ENCODE data around the gene SLC16A10.
"Not testable (repeated sequence)": the region's sequence is repeated elsewhere in the genome, so short reads cannot be mapped to it uniquely, and the experiment has no call there.

The SLC16A10 gene

DNA sequence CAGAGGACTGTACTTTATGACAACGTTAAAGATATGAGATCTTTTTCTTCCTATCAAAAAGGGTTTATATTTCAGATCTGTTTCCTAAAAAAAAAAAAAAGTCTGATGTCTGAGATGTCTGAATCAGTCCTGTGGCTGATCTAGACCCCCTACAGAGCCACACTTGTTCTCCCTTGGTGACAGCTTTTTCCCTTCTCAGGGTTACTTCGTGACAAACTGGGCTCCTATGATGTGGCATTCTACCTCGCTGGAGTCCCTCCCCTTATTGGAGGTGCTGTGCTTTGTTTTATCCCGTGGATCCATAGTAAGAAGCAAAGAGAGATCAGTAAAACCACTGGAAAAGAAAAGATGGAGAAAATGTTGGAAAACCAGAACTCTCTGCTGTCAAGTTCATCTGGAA lies 134.5 kb downstream of the SLC16A10 start:
- no peak for DNase-seq

- DNase-seq = no peak
Measured at GRCh38 chr6:111222341-111222740, 135.0 kb downstream of the SLC16A10 start.

GRCh38 chr6:111228094-111228493 lies 140.8 kb downstream of the SLC16A10 start:
- no peak for DNase-seq

DNA sequence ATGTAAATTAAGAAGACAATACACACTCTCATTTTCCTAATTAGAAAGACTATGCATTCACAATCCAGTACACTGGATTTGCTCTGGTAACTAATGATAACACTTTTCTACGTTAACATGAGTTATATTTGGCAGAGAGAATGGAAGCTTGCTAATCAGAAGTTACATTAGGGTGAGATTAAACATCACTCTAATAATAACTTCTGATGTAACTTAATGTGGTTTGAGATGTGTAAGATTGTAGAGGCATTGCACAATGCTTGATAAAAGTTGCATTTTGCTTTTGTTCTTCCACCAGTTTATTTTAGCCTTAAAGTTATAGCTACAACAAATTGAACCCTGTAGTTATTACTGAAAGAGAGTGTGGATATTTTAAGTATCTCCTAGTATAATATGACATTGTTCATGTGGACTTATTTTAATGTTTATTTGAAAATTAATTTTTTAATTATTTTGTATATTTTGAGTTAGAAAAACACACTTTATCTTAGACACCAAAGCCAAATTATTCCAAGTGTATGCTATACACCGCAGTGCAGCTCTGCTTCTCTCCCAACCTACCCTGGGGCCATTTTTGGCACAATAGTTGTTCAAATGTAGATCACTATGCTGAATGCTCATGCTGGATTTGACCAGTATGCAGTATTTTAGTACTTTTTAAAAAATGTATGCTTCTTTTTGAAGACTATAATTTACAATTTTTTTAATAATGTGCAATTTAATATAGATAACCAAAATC lies 143.2 kb downstream of the SLC16A10 start:
- DNase-seq = no peak

GRCh38 chr6:111231090-111231459 lies 143.8 kb downstream of the SLC16A10 start:
- DNase-seq = no peak

- no peak for DNase-seq
Measured at GRCh38 chr6:111237852-111238251, 150.5 kb downstream of the SLC16A10 start.

GRCh38 chr6:111238464-111239119 lies 151.3 kb downstream of the SLC16A10 start:
- DNase-seq = no peak

DNA sequence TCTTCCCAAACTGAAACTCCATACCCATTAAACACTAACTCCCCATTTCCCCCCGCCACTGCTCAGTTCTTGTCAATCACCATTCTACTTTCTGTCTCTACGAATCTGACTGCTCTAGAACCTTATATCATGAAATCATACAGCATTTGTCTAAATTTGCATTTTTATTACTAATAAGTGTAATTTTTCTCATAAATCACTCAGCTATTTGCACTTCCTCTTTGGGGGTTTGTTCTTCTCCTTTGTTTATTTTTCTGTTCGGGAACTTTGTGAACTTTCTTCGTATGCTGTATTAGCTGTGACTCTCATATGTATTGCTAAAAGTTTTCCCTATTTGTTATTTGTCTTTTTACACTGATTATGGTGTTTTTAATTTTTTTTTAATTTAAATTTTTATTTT lies 152.2 kb downstream of the SLC16A10 start:
- DNase-seq = no peak

DNA sequence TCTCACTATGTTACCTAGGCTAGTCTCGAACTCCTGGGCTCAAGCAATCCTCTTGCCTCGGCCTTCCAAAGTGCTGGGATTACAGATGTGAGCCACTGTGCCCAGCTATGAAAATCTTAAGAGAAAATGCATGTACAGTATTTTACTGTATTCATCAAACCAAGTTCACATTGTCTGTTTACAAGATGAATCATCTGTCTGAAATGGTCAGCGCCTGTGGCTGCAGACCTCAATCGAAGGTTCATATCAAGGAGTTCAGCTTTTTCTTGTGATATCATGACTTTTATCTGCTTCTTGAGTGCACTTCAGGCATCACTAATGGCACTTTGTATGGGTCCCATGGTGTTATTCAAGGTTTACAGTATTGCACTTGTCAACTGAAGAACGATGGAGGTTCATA lies 155.1 kb downstream of the SLC16A10 start:
- DNase-seq = no peak

DNA sequence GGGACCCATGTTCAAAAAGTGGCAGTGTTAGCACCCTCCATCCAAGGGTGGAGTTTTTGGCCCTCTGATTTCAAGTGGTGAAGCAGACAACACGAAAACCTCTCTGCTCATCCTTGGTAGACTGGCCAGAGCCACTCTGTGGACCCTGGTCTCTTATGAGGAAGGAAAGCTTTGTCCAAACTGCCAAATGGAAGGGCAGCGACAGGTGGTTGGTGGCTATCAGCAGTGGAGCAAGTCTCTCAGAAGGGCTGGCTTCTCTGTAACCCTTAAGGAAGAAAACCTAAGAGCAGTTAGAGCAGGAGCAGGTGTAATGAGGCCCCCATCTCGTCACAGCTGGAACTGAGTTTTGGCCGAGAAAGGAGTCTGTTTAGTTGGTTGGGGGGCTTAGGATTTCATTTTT lies 155.8 kb downstream of the SLC16A10 start:
- no peak for DNase-seq

DNA sequence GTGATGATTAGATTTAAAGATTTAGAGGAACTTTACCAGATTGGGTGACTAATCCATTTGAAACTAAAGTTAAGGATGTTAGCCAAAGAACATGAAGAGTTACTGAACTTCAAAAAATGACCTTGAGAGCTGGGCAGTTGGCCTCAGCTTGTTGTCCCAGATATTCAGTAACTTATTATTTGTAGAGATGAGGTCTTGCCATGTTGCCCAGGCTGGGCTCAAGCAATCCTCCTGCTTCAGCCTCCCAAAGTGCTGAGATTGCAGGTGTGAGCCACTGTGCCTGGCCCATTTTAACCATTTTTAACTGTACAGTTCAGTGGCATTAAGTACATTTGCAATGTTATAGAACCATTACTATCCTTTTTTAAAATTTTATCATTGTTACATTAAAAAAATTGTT lies 161.5 kb downstream of the SLC16A10 start:
- DNase-seq = no peak

DNA sequence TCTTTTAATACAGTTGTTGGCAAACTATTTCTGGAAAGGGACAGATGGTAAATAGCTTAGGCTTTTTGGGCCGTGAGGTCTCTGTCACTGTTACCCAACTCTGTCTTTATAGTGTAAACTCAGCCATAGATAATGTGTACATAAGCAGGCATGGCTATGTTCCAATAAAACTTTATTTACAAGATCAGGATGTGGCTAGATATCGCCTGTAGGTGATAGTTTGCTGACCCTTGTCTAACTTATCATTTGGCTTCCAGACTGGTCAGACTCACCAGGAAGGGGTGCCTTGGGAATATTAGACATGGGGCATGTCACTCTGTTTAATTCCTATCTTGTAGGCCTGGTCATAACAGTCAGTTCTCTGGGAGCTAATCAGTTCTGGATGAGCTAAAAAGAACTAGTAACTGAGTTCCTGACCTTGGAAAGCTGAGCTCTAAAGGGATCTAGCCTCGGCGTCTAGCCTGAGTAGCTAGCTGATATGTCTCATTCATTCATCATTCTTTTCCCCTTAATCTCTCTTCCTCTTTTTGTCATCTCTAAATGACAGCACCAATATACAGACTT lies 163.6 kb downstream of the SLC16A10 start:
- no peak for DNase-seq

- no peak for DNase-seq
Measured at GRCh38 chr6:111252726-111253125, 165.4 kb downstream of the SLC16A10 start.

DNA sequence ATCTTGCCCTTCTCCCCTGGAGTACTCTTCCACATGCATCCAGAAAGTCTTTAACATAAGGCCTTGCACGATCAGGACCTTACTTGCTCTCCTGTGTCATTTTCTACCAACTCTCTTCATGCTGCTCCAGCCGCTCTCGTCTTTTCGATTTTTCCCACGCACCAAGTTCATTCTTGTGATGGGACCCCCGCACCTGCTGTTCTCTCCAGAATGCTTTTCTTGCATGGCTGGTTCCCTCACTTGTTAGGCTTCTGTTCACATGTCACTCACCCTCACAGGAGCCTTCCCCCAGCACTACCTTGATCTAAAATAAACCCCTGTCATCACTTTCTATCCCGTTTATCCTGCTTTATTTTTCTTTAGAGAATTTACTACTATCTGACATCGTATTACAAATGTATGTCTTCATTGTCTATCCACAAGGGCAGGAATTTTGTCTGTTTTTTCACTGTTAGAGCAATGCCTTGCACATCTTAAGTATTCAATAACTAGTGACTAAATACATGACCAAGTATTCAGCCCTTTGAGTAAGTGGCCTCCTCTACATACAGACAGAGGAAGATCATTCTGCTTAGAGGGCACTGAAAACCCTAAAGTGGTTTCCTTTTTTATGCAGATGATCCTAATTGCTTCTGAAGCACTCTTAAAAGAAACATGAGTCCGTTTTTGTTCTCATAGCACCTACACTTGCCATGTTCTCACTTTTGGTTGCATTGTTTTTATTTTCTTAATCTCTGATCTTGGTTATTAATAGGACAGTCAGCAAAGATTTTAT lies 166.9 kb downstream of the SLC16A10 start:
- DNase-seq = no peak

DNA sequence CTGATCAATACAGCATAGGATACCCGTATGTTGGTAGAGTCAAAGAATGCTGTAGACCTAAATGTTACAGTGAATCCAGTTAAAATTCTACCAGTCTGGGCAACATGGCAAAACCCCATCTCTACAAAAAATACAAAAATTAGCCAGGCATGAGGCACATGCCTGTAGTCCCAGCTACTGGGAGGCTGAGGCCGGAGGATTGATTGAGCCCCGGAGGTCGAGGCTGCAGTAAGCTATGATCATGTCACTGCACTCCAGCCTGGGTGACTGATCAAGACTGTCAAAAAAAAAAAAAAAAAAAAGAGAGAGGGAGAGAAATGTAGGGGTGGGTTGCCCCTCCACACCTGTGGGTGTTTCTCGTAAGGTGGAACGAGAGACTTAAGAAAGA lies 167.5 kb downstream of the SLC16A10 start:
- DNase-seq = no peak

DNA sequence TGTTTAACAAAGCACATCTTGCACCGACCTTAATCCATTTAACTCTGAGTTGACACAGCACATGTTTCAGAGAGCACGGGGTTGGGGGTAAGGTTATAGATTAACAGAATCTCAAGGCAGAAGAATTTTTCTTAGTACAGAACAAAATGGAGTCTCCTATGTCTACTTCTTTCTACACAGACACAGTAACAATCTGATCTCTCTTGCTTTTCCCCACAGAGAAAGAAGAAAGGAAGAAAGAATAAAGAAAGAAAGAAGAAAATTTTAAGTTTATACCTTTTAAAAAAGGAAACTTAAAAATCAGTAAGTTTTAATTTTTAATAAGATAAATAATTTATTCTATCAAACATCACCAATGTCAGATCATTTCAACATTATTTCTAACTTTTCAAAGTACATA lies 168.5 kb downstream of the SLC16A10 start:
- DNase-seq = not testable (repeated sequence)

- DNase-seq = no peak
Measured at GRCh38 chr6:111256646-111257045, 169.3 kb downstream of the SLC16A10 start.

- DNase-seq = no peak
Measured at GRCh38 chr6:111258010-111258409, 170.7 kb downstream of the SLC16A10 start.

DNA sequence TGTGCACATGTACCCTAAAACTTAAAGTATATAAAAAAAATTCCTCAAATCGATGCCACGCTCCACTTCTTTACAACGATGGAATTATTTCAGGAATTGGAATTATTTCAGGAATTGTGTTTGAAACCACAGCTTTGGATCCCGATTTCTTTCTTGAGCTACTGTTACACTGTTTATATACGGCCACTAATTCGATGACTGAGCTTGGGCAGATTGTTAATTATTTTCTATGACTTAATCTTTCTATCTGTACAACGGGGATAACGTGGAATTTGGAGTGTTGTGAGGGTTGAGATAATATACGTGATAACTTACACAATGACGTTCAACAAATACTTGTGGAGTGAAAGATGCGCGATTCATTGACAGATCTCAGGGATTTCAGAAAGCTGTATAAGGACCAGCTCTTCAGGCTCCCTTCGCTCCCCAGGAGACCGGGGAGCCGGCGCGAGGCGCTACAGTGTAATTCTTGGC lies 171.3 kb downstream of the SLC16A10 start:
- DNase-seq = no peak

DNA sequence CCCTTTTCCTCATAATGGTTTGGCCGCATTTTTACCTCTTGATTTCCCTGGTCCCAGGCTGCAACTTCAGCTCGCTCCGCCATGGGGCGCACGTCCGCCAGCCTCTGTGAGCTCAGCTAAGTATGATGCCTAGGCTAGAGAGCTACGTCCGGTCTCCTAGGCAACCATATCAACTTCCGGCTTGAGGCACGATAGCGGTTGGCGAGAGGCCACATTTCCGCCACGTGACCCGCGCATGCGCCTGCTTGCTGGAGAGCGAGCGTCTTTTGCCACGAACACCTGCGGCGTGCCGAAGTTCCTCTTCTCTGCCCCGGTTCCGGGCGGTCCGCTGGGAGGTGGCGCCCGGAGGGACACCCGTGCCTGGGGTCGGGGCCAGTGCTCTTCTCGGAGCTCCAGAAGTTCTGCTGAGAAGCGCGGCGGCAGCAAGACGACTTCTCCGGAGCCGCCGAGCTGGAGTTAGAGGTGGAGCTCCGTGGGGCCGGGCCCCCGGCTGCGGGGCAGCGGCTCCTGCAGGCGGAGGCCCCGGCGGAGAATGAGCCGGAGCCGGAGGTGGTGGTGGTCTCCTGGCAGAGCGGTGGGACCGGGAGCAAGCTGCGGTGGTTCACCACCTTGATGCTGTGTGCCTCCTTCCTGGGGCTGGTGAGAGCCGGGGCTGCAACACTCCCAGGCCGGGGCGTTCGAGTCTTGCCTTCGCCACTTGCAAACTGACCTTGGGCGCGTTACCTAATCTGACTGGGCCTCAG lies 172.0 kb downstream of the SLC16A10 start:
- peak; percentile 97 to 99 (median 98) for DNase-seq

DNA sequence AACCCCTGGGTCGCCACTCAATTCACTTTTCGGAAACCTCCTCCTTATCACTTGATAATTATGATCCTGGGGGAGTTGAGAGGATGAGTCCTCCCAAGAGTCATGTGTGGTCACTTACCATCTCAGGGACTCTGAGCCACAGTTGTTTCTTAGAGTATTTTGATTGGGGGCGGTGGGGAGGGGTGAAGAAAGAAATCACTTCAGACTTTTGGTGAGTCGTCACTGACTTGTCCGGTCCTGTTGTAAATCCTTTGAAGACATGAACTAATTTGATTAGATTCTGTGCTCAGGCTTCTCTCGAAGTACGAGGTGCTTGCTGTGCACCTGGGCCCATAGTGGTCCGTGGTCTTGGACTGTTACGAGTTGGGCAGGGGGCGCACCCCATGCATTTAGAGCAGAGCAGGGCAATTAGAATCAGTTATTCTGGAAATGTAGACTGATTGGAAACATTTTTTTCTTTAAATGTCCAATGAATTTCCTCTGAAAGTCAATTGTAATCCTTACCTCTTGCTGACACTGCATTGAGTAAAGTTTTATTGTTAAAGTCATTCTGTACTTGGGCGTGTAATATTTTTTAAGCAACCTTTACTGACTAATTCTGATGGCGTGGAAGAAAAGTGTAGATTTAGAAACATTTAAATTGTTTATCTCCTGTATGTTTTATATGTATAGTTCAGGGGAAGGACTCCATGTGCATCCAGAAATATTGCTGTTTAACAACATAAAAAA lies 173.4 kb downstream of the SLC16A10 start:
- DNase-seq = peak in 1 of 6 experiments; percentile 4

- DNase-seq = no peak
Measured at GRCh38 chr6:111263837-111264236, 176.5 kb downstream of the SLC16A10 start.

All from stimulated activated naive CD4-positive, alpha-beta T cell (primary cell).